Thoracic aorta (tissue), 2 donors: Measurements from ENCODE around the gene RHEX. TPM values are rescaled to one million over a fixed set of nuclear protein-coding genes. Genes with fewer than 3 reads are reported as not detected.
A peak's percentile ranks its signal among the peaks of the same experiment; 100 is the strongest.

Source experiments
- ATAC-seq: fragments of 150-250 bp; one replicate; pipeline ENCODE4 v1.8.0; 2017; ENCODE audit warnings: low read depth; ENCODE audit not compliant: insufficient number of reproducible peaks, low FRiP score
- DNase-seq: peaks from one replicate; pipeline ENCODE4 v3.0.0-alpha.2; 2020; ENCODE audit warnings: low spot score
- H3K27ac ChIP-seq, 2 donors: fragments of 200-600 bp; sonication (generic); 1 replicate in 1 of 2; 2 replicates in 1 of 2; pipeline ENCODE4 v1.5.1; 2016; ENCODE audit warnings: mild to moderate bottlenecking in 2 of 2, moderate library complexity in 2 of 2
- H3K27me3 ChIP-seq: fragments of 200-600 bp; sonication (generic); replicated peaks from 2 replicates; pipeline ENCODE4 v1.6.0; 2016; ENCODE audit warnings: mild to moderate bottlenecking; ENCODE audit not compliant: insufficient read depth
- H3K36me3 ChIP-seq: fragments of 200-600 bp; sonication (generic); one replicate; pipeline ENCODE4 v1.5.1; 2016
- H3K4me1 ChIP-seq, 2 donors: fragments of 200-600 bp; sonication (generic); 1 replicate in 1 of 2; 2 replicates in 1 of 2; pipeline versions ENCODE4 v1.5.1 to v1.6.0; 2016; ENCODE audit warnings: low read depth in 2 of 2, mild to moderate bottlenecking in 1 of 2; ENCODE audit not compliant: control insufficient read depth in 1 of 2
- H3K4me3 ChIP-seq: fragments of 200-600 bp; sonication (generic); 2 replicates; pipeline ENCODE4 v1.5.1; 2016; ENCODE audit warnings: mild to moderate bottlenecking
- H3K9me3 ChIP-seq: fragments of 200-600 bp; sonication (generic); 2 replicates; pipeline ENCODE4 v1.5.1; 2016
- total RNA-seq, 2 donors: library from RNA; depleted of rRNA; stranded (reverse); fragments of >200 nt; gene quantifications; one replicate each; pipeline versions ENCODE4 v1.1.0 to v1.2.3, GENCODE V29; 2016
- TF ChIP-seq, protein P1 (sequence below): fragments of 200-600 bp; sonication (generic); IDR thresholded peaks from one replicate; pipeline ENCODE4 v1.5.1; 2019; ENCODE audit warnings: antibody characterized with exemption

RHEX gene
- total RNA-seq, 2 donors from 2014 or later = 6.1 to 36.7 TPM

DNA sequence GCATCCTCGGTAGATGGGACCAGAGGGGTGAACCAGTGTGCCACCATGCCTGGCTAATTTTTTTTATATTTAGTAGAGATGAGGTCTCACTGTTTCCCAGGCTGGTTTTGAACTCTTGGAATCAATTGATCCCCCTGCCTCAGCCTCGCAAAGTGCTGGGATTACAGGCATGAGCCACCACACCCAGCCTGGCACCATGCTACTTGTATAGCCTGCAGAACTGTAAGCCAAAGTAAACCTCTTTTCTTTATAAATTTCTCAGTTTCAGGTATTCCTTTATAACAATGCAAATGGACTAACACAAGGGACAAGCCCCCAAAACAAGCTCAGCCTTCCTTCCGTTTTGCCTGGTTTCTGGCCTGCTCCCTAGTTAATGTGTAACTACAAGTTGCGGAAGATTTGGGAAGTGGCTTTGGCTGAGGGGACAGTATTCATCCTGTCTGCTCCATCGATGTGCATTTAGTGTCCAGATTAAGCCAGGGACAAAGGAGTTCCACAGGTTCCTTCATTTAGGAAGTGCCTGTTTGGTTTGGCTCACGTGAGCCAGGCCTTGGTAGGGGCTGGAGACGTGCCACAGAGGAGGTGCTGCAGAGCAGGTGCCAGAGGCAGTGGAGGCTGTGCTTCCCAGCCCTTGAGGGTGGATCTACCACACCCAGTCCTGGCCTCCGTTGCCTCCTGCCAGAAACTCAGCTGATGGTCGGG, 59.8 kb downstream of the RHEX start:
- DNase-seq (no peak), ATAC-seq (no peak)
- TF ChIP-seq, protein P1, sequence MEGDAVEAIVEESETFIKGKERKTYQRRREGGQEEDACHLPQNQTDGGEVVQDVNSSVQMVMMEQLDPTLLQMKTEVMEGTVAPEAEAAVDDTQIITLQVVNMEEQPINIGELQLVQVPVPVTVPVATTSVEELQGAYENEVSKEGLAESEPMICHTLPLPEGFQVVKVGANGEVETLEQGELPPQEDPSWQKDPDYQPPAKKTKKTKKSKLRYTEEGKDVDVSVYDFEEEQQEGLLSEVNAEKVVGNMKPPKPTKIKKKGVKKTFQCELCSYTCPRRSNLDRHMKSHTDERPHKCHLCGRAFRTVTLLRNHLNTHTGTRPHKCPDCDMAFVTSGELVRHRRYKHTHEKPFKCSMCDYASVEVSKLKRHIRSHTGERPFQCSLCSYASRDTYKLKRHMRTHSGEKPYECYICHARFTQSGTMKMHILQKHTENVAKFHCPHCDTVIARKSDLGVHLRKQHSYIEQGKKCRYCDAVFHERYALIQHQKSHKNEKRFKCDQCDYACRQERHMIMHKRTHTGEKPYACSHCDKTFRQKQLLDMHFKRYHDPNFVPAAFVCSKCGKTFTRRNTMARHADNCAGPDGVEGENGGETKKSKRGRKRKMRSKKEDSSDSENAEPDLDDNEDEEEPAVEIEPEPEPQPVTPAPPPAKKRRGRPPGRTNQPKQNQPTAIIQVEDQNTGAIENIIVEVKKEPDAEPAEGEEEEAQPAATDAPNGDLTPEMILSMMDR = no peak
- Histone ChIP-seq H3K4me3 (no peak overlapping the region), H3K36me3 (no peaks in the 10 kb centered on the region), H3K27me3 (no peaks in the 10 kb centered on the region), H3K4me1 (peaks cover 5 to 11% of the 10 kb centered on the region in 2 donors), H3K9me3 (no peaks in the 10 kb centered on the region), H3K27ac (no peak overlapping the region)

DNA sequence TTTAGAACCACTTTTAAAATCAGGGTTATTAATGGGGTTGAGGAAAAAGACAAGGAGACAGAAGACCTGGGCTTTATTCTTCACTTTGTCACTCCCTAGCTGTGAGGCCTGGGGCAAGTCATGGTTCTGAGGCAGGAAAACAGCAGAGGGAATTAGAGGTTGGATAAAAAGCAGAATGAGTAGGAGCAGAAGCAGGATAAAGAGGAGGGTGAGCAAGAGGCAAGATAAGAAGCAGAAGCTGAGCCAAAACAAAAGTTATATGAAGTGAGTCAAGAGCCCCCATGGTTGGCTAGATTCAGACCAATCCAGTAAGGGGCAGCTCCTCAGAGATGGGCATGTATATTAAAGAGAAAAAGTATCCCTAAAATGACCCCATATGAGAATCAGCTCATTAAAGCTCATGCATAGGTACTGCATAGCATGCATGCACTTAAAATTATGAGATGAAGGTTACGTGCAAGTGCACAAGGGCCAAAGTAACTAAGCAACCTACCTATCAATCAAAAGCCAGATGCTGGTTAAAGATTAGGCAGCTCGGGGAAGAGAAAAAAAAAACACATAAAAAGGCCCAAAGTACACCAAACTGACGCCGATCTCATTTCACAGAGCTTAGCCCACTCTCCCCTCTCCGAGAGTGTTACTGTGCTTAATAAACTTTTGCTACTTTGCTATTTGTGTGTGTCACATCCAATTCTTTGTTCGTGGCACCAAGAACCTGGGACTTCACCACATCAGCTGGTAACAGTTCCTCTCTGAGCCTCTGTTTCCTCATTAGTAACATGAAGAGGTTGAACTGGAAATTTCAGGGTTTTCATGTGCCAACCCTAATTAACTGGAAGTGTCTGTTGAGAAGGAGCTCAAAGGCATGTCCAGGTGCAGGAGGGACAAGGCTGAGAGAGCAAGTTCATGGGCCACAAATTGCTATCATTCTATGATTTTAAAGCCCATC, 62.0 kb downstream of the RHEX start:
- H3K4me1 ChIP-seq = peaks cover 5 to 13% of the 10 kb centered on the region in 2 donors
- no peaks in the 10 kb centered on the region for H3K27me3 ChIP-seq
- H3K27ac ChIP-seq = no peak overlapping the region
- no peak overlapping the region for H3K4me3 ChIP-seq
- H3K36me3 ChIP-seq = no peaks in the 10 kb centered on the region
- no peak for ATAC-seq
- H3K9me3 ChIP-seq = no peaks in the 10 kb centered on the region
- no peak for DNase-seq
- TF ChIP-seq, protein P1 = no peak

DNA sequence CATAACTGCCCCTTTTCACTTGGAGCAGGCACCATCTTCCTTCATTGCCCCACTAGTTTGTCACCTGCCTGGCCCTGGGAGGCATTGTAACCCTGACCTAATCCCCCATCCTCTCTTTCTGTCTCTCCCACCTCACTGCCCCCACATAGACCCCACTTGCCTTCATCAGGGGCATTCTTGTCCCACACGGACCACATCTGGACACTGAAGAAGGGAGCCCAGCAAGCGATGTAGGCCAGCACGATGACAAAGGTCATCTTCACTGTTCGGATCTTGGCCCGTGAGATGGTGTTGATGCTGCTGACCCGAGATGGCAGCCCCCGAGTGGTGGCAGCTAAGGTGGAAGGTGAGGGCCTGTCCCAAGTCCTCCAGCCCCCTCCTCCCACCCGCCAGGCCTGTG, 62.8 kb downstream of the RHEX start:
- Histone ChIP-seq H3K4me3 (no peak overlapping the region), H3K4me1 (peaks cover 5 to 13% of the 10 kb centered on the region in 2 donors), H3K27ac (no peak overlapping the region), H3K27me3 (no peaks in the 10 kb centered on the region), H3K9me3 (no peaks in the 10 kb centered on the region), H3K36me3 (no peaks in the 10 kb centered on the region)
- TF ChIP-seq, protein P1 = no peak
- ATAC-seq = no peak
- no peak for DNase-seq

DNA sequence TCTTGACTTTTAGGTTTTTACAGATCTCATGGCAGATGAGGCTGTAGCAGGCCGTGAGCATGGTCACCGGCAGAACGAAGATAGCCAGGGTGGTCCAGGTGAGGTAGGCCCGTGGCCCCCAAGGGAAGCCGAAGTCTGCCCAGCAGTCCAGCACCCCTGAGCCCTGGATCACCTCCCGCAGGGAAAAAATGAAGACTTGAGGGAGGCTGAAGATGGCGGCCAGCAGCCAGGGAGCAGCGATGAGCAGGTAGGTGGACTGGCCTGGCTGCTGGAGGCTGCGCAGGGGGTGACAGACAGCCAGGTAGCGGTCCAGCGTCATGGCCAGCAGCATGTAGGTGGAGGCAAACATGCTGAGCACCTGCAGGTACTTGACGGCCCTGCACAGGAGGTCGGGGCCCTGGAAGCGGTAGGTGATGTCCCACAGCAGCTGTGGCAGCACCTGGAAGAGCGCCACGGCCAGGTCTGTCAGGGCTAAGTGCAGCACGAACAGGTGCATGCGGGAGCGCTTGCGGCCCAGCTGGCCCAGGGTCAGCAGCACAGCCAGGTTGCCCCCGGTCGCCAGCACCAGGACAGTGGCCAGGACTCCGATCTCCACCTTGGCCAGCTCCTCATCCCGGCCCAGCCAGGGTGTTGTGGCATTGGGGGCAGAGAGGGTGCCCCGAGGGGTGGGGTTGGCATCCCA, 63.4 kb downstream of the RHEX start:
- no peaks in the 10 kb centered on the region for H3K27me3 ChIP-seq
- no peaks in the 10 kb centered on the region for H3K36me3 ChIP-seq
- ATAC-seq (no peak), DNase-seq (no peak)
- H3K4me3 ChIP-seq = no peak overlapping the region
- TF ChIP-seq, protein P1 = no peak
- peaks cover 5 to 13% of the 10 kb centered on the region in 2 donors for H3K4me1 ChIP-seq
- H3K9me3 ChIP-seq = peaks cover 3% of the 10 kb centered on the region
- H3K27ac ChIP-seq = no peak overlapping the region

DNA sequence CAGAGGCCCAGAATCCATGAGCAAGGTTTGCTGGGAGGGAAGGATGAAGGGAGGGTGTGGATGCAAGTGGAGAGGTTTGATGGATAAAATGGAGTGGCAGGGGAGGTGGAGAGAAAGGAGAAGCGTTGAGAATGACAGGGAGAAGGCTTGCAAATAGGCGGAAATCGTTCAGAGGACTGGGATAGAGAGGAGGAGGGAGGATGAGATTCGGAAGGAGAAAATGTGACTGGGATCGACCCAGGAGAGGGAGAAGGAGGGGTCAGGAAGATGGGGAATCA, 63.8 kb downstream of the RHEX start:
- peaks cover 7% of the 10 kb centered on the region for H3K9me3 ChIP-seq
- no peak overlapping the region for H3K27ac ChIP-seq
- TF ChIP-seq, protein P1 = no peak
- ATAC-seq (no peak), DNase-seq (no peak)
- H3K27me3 ChIP-seq = no peaks in the 10 kb centered on the region
- H3K36me3 ChIP-seq = no peaks in the 10 kb centered on the region
- peaks cover 5 to 13% of the 10 kb centered on the region in 2 donors for H3K4me1 ChIP-seq
- peak overlapping the region; percentile 72 for H3K4me3 ChIP-seq
